Osteoblast (primary cell): ENCODE measurements around the gene POU2F2. TPM values are rescaled to one million over a fixed set of nuclear protein-coding genes. Genes with fewer than 3 reads are reported as not detected.

Experiments
- DNase-seq: peaks from one replicate; pipeline ENCODE4 v3.0.0; 2011; ENCODE audit warnings: low spot score, mixed read lengths; ENCODE audit not compliant: insufficient read length; ENCODE audit errors: missing footprints
- H2AFZ ChIP-seq: 2 replicates; pipeline ENCODE4 v1.6.0; 2011; ENCODE audit warnings: mild to moderate bottlenecking, low read length
- H3K27ac ChIP-seq: 2 replicates; pipeline ENCODE4 v1.5.1; 2011; ENCODE audit warnings: mild to moderate bottlenecking, low read depth, low read length, moderate library complexity
- H3K27me3 ChIP-seq: 2 replicates; pipeline ENCODE4 v1.6.0; 2012; ENCODE audit warnings: mild to moderate bottlenecking, control low read depth, inconsistent platforms, low read length, moderate library complexity; ENCODE audit not compliant: insufficient read depth
- H3K36me3 ChIP-seq: 2 replicates; pipeline ENCODE4 v1.5.1; 2011; ENCODE audit warnings: mild to moderate bottlenecking, low read length, control low read depth, moderate library complexity; ENCODE audit not compliant: insufficient read depth
- H3K4me1 ChIP-seq: 2 replicates; pipeline ENCODE4 v1.5.1; 2011; ENCODE audit warnings: mild to moderate bottlenecking, low read length, control low read depth, moderate library complexity; ENCODE audit not compliant: insufficient read depth
- H3K4me2 ChIP-seq: 2 replicates; pipeline ENCODE4 v1.6.0; 2011; ENCODE audit warnings: mild to moderate bottlenecking, low read length; ENCODE audit not compliant: insufficient read depth
- H3K4me3 ChIP-seq: fragments of 200-600 bp; sonication (generic); 3 replicates; pipeline ENCODE4 v1.5.1; 2012; ENCODE audit warnings: mild to moderate bottlenecking, low read length, inconsistent platforms; ENCODE audit not compliant: insufficient read depth
- H3K79me2 ChIP-seq: 2 replicates; pipeline ENCODE4 v1.6.0; 2012; ENCODE audit warnings: mild to moderate bottlenecking, low read length, control low read depth, inconsistent platforms; ENCODE audit not compliant: insufficient read depth
- H3K9me3 ChIP-seq: 2 replicates; pipeline ENCODE4 v1.5.1; 2011; ENCODE audit warnings: low read depth, low read length, control low read depth
- H4K20me1 ChIP-seq: 2 replicates; pipeline ENCODE4 v1.6.0; 2012; ENCODE audit warnings: mild to moderate bottlenecking, low read length, control low read depth; ENCODE audit not compliant: insufficient read depth
- small RNA-seq: library from RNA; depleted of rRNA; stranded (forward); fragments of <200 nt; gene quantifications from one replicate; pipeline ENCODE3, GENCODE V24; 2012
- total RNA-seq: library from RNA; depleted of rRNA; stranded (reverse); fragments of >200 nt; gene quantifications from 2 replicates; pipeline ENCODE4 v1.2.3, GENCODE V29; 2012
- TF ChIP-seq, protein P1 (sequence below): IDR thresholded peaks from 2 replicates; pipeline ENCODE4 v1.5.1; 2011; ENCODE audit warnings: mild to moderate bottlenecking, low read depth, low read length, moderate library complexity; ENCODE audit errors: extremely low read depth

Gene POU2F2
- total RNA-seq, 1 donor = under 0.01 TPM

DNA sequence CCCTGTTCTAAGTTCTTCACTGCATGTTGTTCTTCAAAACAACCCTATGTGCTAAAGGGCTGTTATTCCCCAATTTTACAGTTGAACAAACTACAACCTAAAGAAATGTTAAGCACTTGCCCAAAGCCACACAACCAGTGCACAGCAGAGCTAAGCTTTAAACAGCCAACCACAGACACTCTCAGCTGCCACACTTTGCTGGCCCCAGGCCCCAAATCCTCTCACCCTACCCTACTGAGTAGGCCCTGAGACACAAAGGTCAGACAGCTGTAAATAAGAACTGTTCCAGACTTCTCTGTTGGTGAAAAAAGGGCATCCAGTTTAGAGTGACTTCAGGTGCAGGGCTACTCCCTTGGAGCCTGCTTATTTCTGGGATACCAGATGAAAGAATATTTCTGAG is 92.2 kb downstream of the POU2F2 start:
- TF ChIP-seq, protein P1, sequence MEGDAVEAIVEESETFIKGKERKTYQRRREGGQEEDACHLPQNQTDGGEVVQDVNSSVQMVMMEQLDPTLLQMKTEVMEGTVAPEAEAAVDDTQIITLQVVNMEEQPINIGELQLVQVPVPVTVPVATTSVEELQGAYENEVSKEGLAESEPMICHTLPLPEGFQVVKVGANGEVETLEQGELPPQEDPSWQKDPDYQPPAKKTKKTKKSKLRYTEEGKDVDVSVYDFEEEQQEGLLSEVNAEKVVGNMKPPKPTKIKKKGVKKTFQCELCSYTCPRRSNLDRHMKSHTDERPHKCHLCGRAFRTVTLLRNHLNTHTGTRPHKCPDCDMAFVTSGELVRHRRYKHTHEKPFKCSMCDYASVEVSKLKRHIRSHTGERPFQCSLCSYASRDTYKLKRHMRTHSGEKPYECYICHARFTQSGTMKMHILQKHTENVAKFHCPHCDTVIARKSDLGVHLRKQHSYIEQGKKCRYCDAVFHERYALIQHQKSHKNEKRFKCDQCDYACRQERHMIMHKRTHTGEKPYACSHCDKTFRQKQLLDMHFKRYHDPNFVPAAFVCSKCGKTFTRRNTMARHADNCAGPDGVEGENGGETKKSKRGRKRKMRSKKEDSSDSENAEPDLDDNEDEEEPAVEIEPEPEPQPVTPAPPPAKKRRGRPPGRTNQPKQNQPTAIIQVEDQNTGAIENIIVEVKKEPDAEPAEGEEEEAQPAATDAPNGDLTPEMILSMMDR = no peak
- H4K20me1 ChIP-seq = no peaks in the 10 kb centered on the region
- H3K27me3 ChIP-seq = no peaks in the 10 kb centered on the region
- H3K36me3 ChIP-seq = no peaks in the 10 kb centered on the region
- no peaks in the 10 kb centered on the region for H3K79me2 ChIP-seq
- no peaks in the 10 kb centered on the region for H3K9me3 ChIP-seq
- H3K4me3 ChIP-seq = no peak overlapping the region
- no peak for DNase-seq
- no peak overlapping the region for H3K27ac ChIP-seq
- H3K4me1 ChIP-seq = no peaks in the 10 kb centered on the region
- no peak overlapping the region for H3K4me2 ChIP-seq
- H2AFZ ChIP-seq = no peak overlapping the region

DNA sequence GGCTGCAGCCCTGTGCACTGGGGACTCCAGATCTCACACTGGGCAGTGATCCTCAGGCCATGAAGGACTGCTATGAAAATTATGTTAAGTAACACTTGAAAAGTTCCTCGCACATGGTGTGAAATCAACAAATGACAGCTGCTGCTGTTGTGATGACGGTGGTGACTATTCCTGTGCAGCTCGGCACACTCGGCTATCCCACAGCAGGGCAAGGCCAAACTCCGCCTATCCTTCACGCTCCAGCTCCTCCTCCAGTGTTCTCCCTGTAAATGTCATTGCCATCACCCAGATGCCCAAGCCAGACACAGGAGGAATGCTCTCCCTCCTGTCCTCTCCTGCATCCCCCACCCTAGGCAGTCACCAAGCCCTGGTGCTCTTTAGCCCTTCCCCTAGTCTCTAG is 93.6 kb downstream of the POU2F2 start:
- DNase-seq = no peak
- H3K27me3 ChIP-seq = no peaks in the 10 kb centered on the region
- TF ChIP-seq, protein P1 = no peak

DNA sequence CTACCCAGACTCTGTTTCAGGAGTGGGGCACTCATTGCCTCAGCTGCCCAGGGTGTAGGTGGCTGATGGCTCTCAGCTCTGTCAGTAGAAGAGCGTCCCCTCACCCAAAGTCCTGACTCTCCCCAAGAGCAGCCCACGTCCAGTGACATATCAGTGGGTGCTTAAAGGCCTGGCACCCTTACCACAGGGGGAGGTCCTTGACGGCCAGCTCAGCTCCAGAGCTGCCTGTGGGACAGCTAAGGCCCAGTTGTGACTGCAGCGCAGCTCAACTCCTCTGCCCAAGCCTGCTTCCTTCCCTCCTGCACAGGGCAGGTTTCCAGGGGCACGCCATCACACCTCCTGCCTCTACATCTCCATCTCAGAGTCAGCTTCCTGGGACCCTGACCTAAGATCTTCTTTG is 94.6 kb downstream of the POU2F2 start:
- H3K27me3 ChIP-seq = no peaks in the 10 kb centered on the region
- no peak for DNase-seq
- H2AFZ ChIP-seq = no peak overlapping the region
- H3K36me3 ChIP-seq = no peaks in the 10 kb centered on the region
- H3K9me3 ChIP-seq = no peaks in the 10 kb centered on the region
- no peaks in the 10 kb centered on the region for H3K4me1 ChIP-seq
- no peak overlapping the region for H3K27ac ChIP-seq
- H3K79me2 ChIP-seq = no peaks in the 10 kb centered on the region
- H4K20me1 ChIP-seq = no peaks in the 10 kb centered on the region
- no peak overlapping the region for H3K4me2 ChIP-seq
- TF ChIP-seq, protein P1 = no peak
- H3K4me3 ChIP-seq = no peak overlapping the region

More for the DNA sequence above, 93.6 kb downstream of the POU2F2 start:
- Histone ChIP-seq H3K79me2 (no peaks in the 10 kb centered on the region), H4K20me1 (no peaks in the 10 kb centered on the region), H3K36me3 (no peaks in the 10 kb centered on the region), H3K27ac (no peak overlapping the region), H3K4me3 (no peak overlapping the region), H3K4me1 (no peaks in the 10 kb centered on the region), H3K9me3 (no peaks in the 10 kb centered on the region), H3K4me2 (no peak overlapping the region), H2AFZ (no peak overlapping the region)

Small RNA genes lying within 50 kb of the gene (small RNA-seq; reads per million reads assigned to genes)
- gene MIR4323 = not detected

Other genes with a start within 250 kb of the POU2F2 start
- 30.6 and 31.8 TPM in 2 replicates for gene ARHGEF1, start 249.3 kb downstream of the POU2F2 start, total RNA-seq
- gene ERFL, start 204.0 kb downstream of the POU2F2 start, total RNA-seq = under 0.01 TPM in 2 replicates
- 95.2 and 117 TPM in 2 replicates for gene RABAC1, start 173.1 kb downstream of the POU2F2 start, total RNA-seq
- under 0.01 TPM in 2 replicates for gene ATP1A3, start 138.2 kb downstream of the POU2F2 start, total RNA-seq
- under 0.01 TPM in 2 replicates for gene GRIK5, start 62.2 kb downstream of the POU2F2 start, total RNA-seq
- 13.6 and 13.8 TPM in 2 replicates for gene ZNF574, start 56.3 kb downstream of the POU2F2 start, total RNA-seq
- gene DEDD2, start 85.2 kb upstream of the POU2F2 start, total RNA-seq = 19.9 and 26.2 TPM in 2 replicates
- 11.5 and 11.9 TPM in 2 replicates for gene ZNF526, start 87.9 kb upstream of the POU2F2 start, total RNA-seq
- gene GSK3A, start 110.2 kb upstream of the POU2F2 start, total RNA-seq = 16.2 and 18.1 TPM in 2 replicates
- 31.8 and 44.8 TPM in 2 replicates for gene ERF, start 122.7 kb upstream of the POU2F2 start, total RNA-seq
- gene CIC, start 136.8 kb upstream of the POU2F2 start, total RNA-seq = 33.6 and 39.1 TPM in 2 replicates
- 0.36 and 0.59 TPM in 2 replicates for gene PRR19, start 169.7 kb upstream of the POU2F2 start, total RNA-seq
- gene PAFAH1B3, start 170.2 kb upstream of the POU2F2 start, total RNA-seq = 18.3 and 23.2 TPM in 2 replicates
- not detected in 2 replicates for gene TMEM145, start 180.9 kb upstream of the POU2F2 start, total RNA-seq
- gene MEGF8, start 193.2 kb upstream of the POU2F2 start, total RNA-seq = 23.9 and 30.0 TPM in 2 replicates